BJ (cell line): Measurements from ENCODE around the gene FHL3. TPM values are rescaled to one million over a fixed set of nuclear protein-coding genes. Genes with fewer than 3 reads are reported as not detected.

Source experiments
- CTCF ChIA-PET: fragments of 350-600 bp; formaldehyde crosslinking; extraction: SDS; loops from one replicate; lab custom pipeline; 2021; ENCODE audit warnings: antibody characterized with exemption, inconsistent platforms; lab: Yijun Ruan, JAX
- POLR2A ChIA-PET: fragments of 300-600 bp; sonication (Branson Sonifier 250); formaldehyde crosslinking; extraction: SDS; loops from one replicate; lab custom pipeline; 2021; ENCODE audit warnings: antibody characterized with exemption; lab: Charles Lee
- DNase-seq: peaks from one replicate; pipeline ENCODE4 v3.0.0-alpha.2; 2011; ENCODE audit warnings: low read depth
- H3K27me3 ChIP-seq: 2 replicates; pipeline ENCODE4 v1.6.0; 2011; ENCODE audit warnings: low read length; ENCODE audit not compliant: control insufficient read depth, insufficient read depth
- H3K36me3 ChIP-seq: 2 replicates; pipeline ENCODE4 v1.5.1; 2011; ENCODE audit warnings: low read length; ENCODE audit not compliant: control insufficient read depth, insufficient read depth
- H3K4me3 ChIP-seq: 2 replicates; pipeline ENCODE4 v1.5.1; 2011; ENCODE audit warnings: low read depth, mild to moderate bottlenecking, control low read depth, low read length
- CTCF ChIP-seq: IDR thresholded peaks from 2 replicates; pipeline ENCODE4 v1.5.1; 2011; ENCODE audit warnings: low read depth, mild to moderate bottlenecking, control low read depth, inconsistent platforms, low read length, moderate library complexity; ENCODE audit not compliant: insufficient read depth
- polyA plus RNA-seq: library from polyadenylated mRNA; depleted of rRNA; stranded (reverse); fragments of >200 nt; gene quantifications from 2 replicates; pipeline ENCODE4 v1.2.3, GENCODE V29; 2011

FHL3 gene
- polyA plus RNA-seq, 1 experiment, result 13.0 TPM

- H3K27me3 ChIP-seq, result peaks cover 45% of the 10 kb centered on the region
- CTCF ChIA-PET, result interaction anchor here (1.2 kb wide), 1 partner anchor 9 kb away, joined by 3 read pairs; no protein-coding TSS in a partner anchor
- POLR2A ChIA-PET, result no interaction called here
- H3K4me3 ChIP-seq, result no peak overlapping the region
- no peaks in the 10 kb centered on the region for H3K36me3 ChIP-seq
- TF ChIP-seq CTCF, result no peak
- DNase-seq, result no peak
Observed at GRCh38 chr1:38045401-38046332, 40.4 kb upstream of the FHL3 start.

- no peaks in the 10 kb centered on the region for H3K36me3 ChIP-seq
- DNase-seq, result no peak
- CTCF ChIA-PET, result interaction anchor here (0.9 kb wide), 1 partner anchor 18 kb away, joined by 3 read pairs; no protein-coding TSS in a partner anchor
- H3K27me3 ChIP-seq, result peaks cover 48% of the 10 kb centered on the region
- no peak overlapping the region for H3K4me3 ChIP-seq
- POLR2A ChIA-PET, result no interaction called here
- no peak for TF ChIP-seq CTCF
Observed at GRCh38 chr1:38044221-38045215, 39.2 kb upstream of the FHL3 start.

- Histone ChIP-seq H3K4me3 (no peak overlapping the region), H3K27me3 (peaks cover 39% of the 10 kb centered on the region), H3K36me3 (no peaks in the 10 kb centered on the region)
- CTCF ChIA-PET, result interaction anchor here (1.1 to 1.5 kb wide), 2 partner anchors 10 to 17 kb away, joined by 3 to 6 read pairs; no protein-coding TSS in a partner anchor
- DNase-seq, result no peak
- no peak for TF ChIP-seq CTCF
- POLR2A ChIA-PET, result no interaction called here
Observed at GRCh38 chr1:38043036-38043747, 37.9 kb upstream of the FHL3 start.

- ChIA-PET POLR2A (no interaction called here), CTCF (interaction anchor here (0.7 to 1.5 kb wide), 3 partner anchors 9 to 85 kb away, joined by 3 to 6 read pairs (median 3); no protein-coding TSS in a partner anchor)
- Histone ChIP-seq H3K4me3 (no peak overlapping the region), H3K36me3 (no peaks in the 10 kb centered on the region), H3K27me3 (peaks cover 41% of the 10 kb centered on the region)
- no peak for TF ChIP-seq CTCF
- DNase-seq, result no peak
Observed at GRCh38 chr1:38041936-38042834, 36.9 kb upstream of the FHL3 start.
